PC-3 (cell line): ENCODE data around the gene AP3M1. TPM values are rescaled to one million over a fixed set of nuclear protein-coding genes. Genes with fewer than 3 reads are reported as not detected.
A peak's percentile ranks its signal among the peaks of the same experiment; 100 is the strongest.

Experiments used
- ATAC-seq: fragments of 200-7000 bp; cut with Tn5 transposase; 2 replicates; pipeline ENCODE4 v1.9.1; 2020; ENCODE audit warnings: mild to moderate bottlenecking, moderate library complexity
- BruUV-seq: library from RNA; stranded (reverse); fragments of 400-500 nt; replicated peaks from 2 replicates; lab custom pipeline; 2021; lab: Mats Ljungman, UMichigan
- CTCF ChIA-PET: fragments of 300-600 bp; sonication (Branson Sonifier 250); formaldehyde crosslinking; loops from one replicate; lab custom pipeline; 2022; ENCODE audit warnings: antibody characterized with exemption; lab: Charles Lee
- POLR2A ChIA-PET: fragments of 300-600 bp; sonication (Branson Sonifier 250); formaldehyde crosslinking; loops from one replicate; lab custom pipeline; 2022; ENCODE audit warnings: antibody characterized with exemption; ENCODE audit not compliant: unreplicated experiment; lab: Charles Lee
- DNase-seq: peaks from one replicate; pipeline ENCODE4 v3.0.0-alpha.2; 2015
- H2AFZ ChIP-seq: fragments of 300-600 bp; sonication (generic); 2 replicates; pipeline ENCODE4 v1.6.0; 2016; ENCODE audit warnings: antibody characterized with exemption, low read length
- H3F3A ChIP-seq: fragments of 300-600 bp; sonication (generic); one replicate; pipeline ENCODE4 v1.6.0; 2017; ENCODE audit warnings: antibody characterized with exemption, low read length, control low read depth, mild to moderate bottlenecking; ENCODE audit not compliant: unreplicated experiment
- H3K27ac ChIP-seq: fragments of 300-600 bp; sonication (generic); 2 replicates; pipeline ENCODE4 v1.5.1; 2016; ENCODE audit warnings: mild to moderate bottlenecking, low read length
- H3K27me3 ChIP-seq: fragments of 300-600 bp; sonication (generic); 2 replicates; pipeline ENCODE4 v1.6.1; 2016; ENCODE audit warnings: low read length, mixed read lengths
- H3K36me3 ChIP-seq: fragments of 300-600 bp; sonication (generic); 2 replicates; pipeline ENCODE4 v1.6.1; 2016; ENCODE audit warnings: low read depth, mixed run types, low read length, mixed read lengths
- H3K4me1 ChIP-seq: fragments of 300-600 bp; sonication (generic); 2 replicates; pipeline ENCODE4 v1.5.1; 2016; ENCODE audit warnings: low read length; ENCODE audit not compliant: insufficient read depth
- H3K4me2 ChIP-seq: fragments of 300-600 bp; sonication (generic); 2 replicates; pipeline ENCODE4 v1.6.0; 2016; ENCODE audit warnings: low read length
- H3K4me3 ChIP-seq: fragments of 300-600 bp; sonication (generic); 2 replicates; pipeline ENCODE4 v1.5.1; 2016; ENCODE audit warnings: mild to moderate bottlenecking, low read length, mixed read lengths
- H3K79me2 ChIP-seq: fragments of 300-600 bp; sonication (generic); 2 replicates; pipeline ENCODE4 v1.6.1; 2017; ENCODE audit warnings: low read length, mixed read lengths
- H3K9ac ChIP-seq: fragments of 300-600 bp; sonication (generic); 2 replicates; pipeline ENCODE4 v1.6.0; 2016; ENCODE audit warnings: mild to moderate bottlenecking, low read length
- H3K9me2 ChIP-seq: fragments of 300-600 bp; sonication (generic); replicated peaks from 2 replicates; pipeline ENCODE4 v1.6.1; 2016; ENCODE audit warnings: mixed run types, low read length, mixed read lengths
- H3K9me3 ChIP-seq: fragments of 300-600 bp; sonication (generic); 2 replicates; pipeline ENCODE4 v1.6.1; 2016; ENCODE audit warnings: low read length, mixed read lengths
- H4K20me1 ChIP-seq: fragments of 300-600 bp; sonication (generic); 2 replicates; pipeline ENCODE4 v1.6.1; 2016; ENCODE audit warnings: low read length, mixed read lengths
- CTCF ChIP-seq: fragments of 300-600 bp; sonication (generic); conservative IDR thresholded peaks from 2 replicates; pipeline ENCODE4 v1.5.1; 2017; ENCODE audit warnings: antibody characterized with exemption, low read depth, mild to moderate bottlenecking, low read length
- EZH2 ChIP-seq: fragments of 300-600 bp; sonication (generic); IDR thresholded peaks from one replicate; pipeline ENCODE4 v1.6.1; 2017; ENCODE audit warnings: antibody characterized with exemption, mild to moderate bottlenecking, low read length; ENCODE audit not compliant: unreplicated experiment
- EZH2phosphoT487 ChIP-seq: fragments of 300-600 bp; sonication (generic); IDR thresholded peaks from 2 replicates; pipeline ENCODE4 v1.6.1; 2018; ENCODE audit warnings: mild to moderate bottlenecking, antibody characterized with exemption, low read length, borderline replicate concordance
- intact Hi-C: fragments of 100-400 bp; cut with micrococcal nuclease; formaldehyde crosslinking; loops from 2 replicates; pipeline ENCODE4 v1.9.0; 2023
- total RNA-seq: library from RNA; depleted of rRNA; stranded (reverse); fragments of >200 nt; gene quantifications from 2 replicates; pipeline ENCODE4 v1.2.3, GENCODE V29; 2014

Gene AP3M1
- total RNA-seq, 1 experiment from 2014 or later: 165 TPM

DNA sequence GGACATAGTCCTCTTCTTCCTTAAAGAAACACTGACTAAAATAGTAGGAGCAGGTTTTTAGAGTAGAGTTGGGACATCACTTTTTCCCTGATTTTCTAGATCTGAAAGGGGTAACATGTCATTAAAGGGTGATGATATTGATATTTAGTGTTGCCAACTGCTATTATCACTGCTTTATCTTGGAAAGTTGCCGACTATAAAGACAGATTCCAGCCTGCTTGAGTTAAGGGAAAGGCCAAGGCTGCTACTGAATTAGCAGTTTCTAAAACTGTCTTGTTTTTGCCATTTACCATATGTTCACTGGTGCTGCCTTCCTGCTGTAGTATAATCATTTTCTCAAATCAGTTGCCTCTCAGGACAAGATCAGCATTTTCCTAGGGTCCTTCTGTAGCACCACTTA, 29.7 kb downstream of the AP3M1 start:
- BruUV-seq: no TSS peak
- no peak overlapping the region for H3K4me3 ChIP-seq
- no peaks in the 10 kb centered on the region for H3K9me2 ChIP-seq
- ChIA-PET CTCF (interaction anchor here (0.5 to 1.3 kb wide), 3 partner anchors 32 to 113 kb away, joined by 3 to 6 read pairs (median 3); no protein-coding TSS in a partner anchor), POLR2A (no interaction called here)
- peaks cover 20% of the 10 kb centered on the region for H3K4me1 ChIP-seq
- H3K4me2 ChIP-seq: no peak overlapping the region
- H3K79me2 ChIP-seq: no peaks in the 10 kb centered on the region
- H3F3A ChIP-seq: peaks cover 62% of the 10 kb centered on the region
- H4K20me1 ChIP-seq: no peaks in the 10 kb centered on the region
- no peak for DNase-seq
- no peaks in the 10 kb centered on the region for H3K27me3 ChIP-seq
- no peak overlapping the region for H3K9ac ChIP-seq
- H3K27ac ChIP-seq: no peak overlapping the region
- H2AFZ ChIP-seq: no peak overlapping the region
- no peaks in the 10 kb centered on the region for H3K9me3 ChIP-seq
- intact Hi-C loops: loop anchor here (2.0 kb wide), 1 partner anchor 24 kb away; no protein-coding TSS in a partner anchor
- peaks cover 94% of the 10 kb centered on the region for H3K36me3 ChIP-seq
- no peak for TF ChIP-seq CTCF
- TF ChIP-seq EZH2: no peak
- TF ChIP-seq EZH2phosphoT487: no peak
- ATAC-seq: no peak

DNA sequence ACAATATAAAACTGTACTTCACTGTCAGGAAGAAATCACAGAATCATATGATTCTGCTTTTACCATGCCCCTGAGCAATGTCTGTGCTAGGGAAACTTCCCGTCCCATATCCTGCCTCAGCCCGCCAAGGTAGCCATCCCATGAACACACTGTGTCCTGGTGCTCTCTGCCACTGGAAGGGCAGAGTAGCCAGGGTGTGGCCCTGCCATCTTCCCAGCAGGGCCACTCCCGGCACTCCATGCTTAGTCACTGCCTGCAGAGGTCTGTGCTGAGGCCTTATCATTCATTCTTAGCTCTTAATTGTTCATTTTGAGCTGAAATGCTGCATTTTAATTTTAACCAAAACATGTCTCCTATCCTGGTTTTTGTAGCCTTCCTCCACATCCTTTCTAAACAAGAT, 31.8 kb downstream of the AP3M1 start:
- peaks cover 93% of the 10 kb centered on the region for H3K36me3 ChIP-seq
- no peaks in the 10 kb centered on the region for H3K79me2 ChIP-seq
- H2AFZ ChIP-seq: no peak overlapping the region
- peak overlapping the region; percentile 3 for H3K4me2 ChIP-seq
- H3K27me3 ChIP-seq: no peaks in the 10 kb centered on the region
- no TSS peak for BruUV-seq
- ChIA-PET POLR2A (interaction anchor here (0.6 to 0.7 kb wide), 2 partner anchors 8 to 186 kb away, joined by 3 to 5 read pairs; no protein-coding TSS in a partner anchor), CTCF (interaction anchor here (0.6 to 1.1 kb wide), 3 partner anchors 25 to 112 kb away, joined by 3 read pairs; no protein-coding TSS in a partner anchor)
- no peak overlapping the region for H3K4me3 ChIP-seq
- H3F3A ChIP-seq: peaks cover 54% of the 10 kb centered on the region
- H3K9me2 ChIP-seq: no peaks in the 10 kb centered on the region
- H3K27ac ChIP-seq: peak overlapping the region; percentile 59
- DNase-seq (peak; percentile 93), ATAC-seq (peak; percentile 98)
- intact Hi-C loops: loop anchor here (2.0 kb wide), 1 partner anchor 116 kb away; no protein-coding TSS in a partner anchor
- peaks cover 20% of the 10 kb centered on the region for H3K4me1 ChIP-seq
- H4K20me1 ChIP-seq: no peaks in the 10 kb centered on the region
- H3K9me3 ChIP-seq: no peaks in the 10 kb centered on the region
- no peak for TF ChIP-seq EZH2
- TF ChIP-seq CTCF: 0 out of 2 replicates have a peak, but pooled peaks have one; percentile 16
- TF ChIP-seq EZH2phosphoT487: no peak
- H3K9ac ChIP-seq: peak overlapping the region; percentile 10

- H2AFZ ChIP-seq: no peak overlapping the region
- POLR2A ChIA-PET: interaction anchor here (0.6 kb wide), 1 partner anchor 111 kb away, joined by 3 read pairs; no protein-coding TSS in a partner anchor
- no peak overlapping the region for H3K4me3 ChIP-seq
- peak overlapping the region; percentile 59; the same call in 1 of the 2 replicates for H3K27ac ChIP-seq
- CTCF ChIA-PET: interaction anchor here (1.2 kb wide), 1 partner anchor 117 kb away, joined by 5 read pairs; no protein-coding TSS in a partner anchor
- no TSS peak for BruUV-seq
- H3K9ac ChIP-seq: no peak overlapping the region
- H3K9me2 ChIP-seq: no peaks in the 10 kb centered on the region
- no peak overlapping the region for H3K4me2 ChIP-seq
- ATAC-seq (no peak), DNase-seq (no peak)
- H3K79me2 ChIP-seq: no peaks in the 10 kb centered on the region
- peaks cover 45% of the 10 kb centered on the region for H3F3A ChIP-seq
- no peaks in the 10 kb centered on the region for H3K9me3 ChIP-seq
- peaks cover 93% of the 10 kb centered on the region for H3K36me3 ChIP-seq
- H4K20me1 ChIP-seq: no peaks in the 10 kb centered on the region
- intact Hi-C loops: loop anchor here (2.0 kb wide), 1 partner anchor 117 kb away; no protein-coding TSS in a partner anchor
- TF ChIP-seq EZH2: no peak
- no peak for TF ChIP-seq CTCF
- TF ChIP-seq EZH2phosphoT487: no peak
- peaks cover 20% of the 10 kb centered on the region for H3K4me1 ChIP-seq
- no peaks in the 10 kb centered on the region for H3K27me3 ChIP-seq
These were observed 32.9 kb downstream of the AP3M1 start for GRCh38 chr10:74117738-74118137.
